GM18858 (cell line): ENCODE results near the gene CEP68.

ENCODE experiments used
- ATAC-seq: cut with Tn5 transposase; IDR thresholded peaks from one replicate; pipeline ENCODE4 v1.9.1; 2021; ENCODE audit not compliant: unreplicated experiment

The CEP68 gene

GRCh38 chr2:65055422-65056214 lies 598 bp upstream of the CEP68 start:
- ATAC-seq, result peak; percentile 8

GRCh38 chr2:65057054-65057375 lies 799 bp downstream of the CEP68 start:
- ATAC-seq, result no peak

- ATAC-seq, result peak; percentile 29
These were observed 1.3 kb downstream of the CEP68 start for GRCh38 chr2:65057391-65058052.

GRCh38 chr2:65059071-65059470 lies 2.9 kb downstream of the CEP68 start:
- ATAC-seq, result no peak

- ATAC-seq, result no peak
These were observed 5.1 kb downstream of the CEP68 start for GRCh38 chr2:65061146-65061909.

- no peak for ATAC-seq
These were observed 5.7 kb downstream of the CEP68 start for GRCh38 chr2:65061910-65062339.

- ATAC-seq, result no peak
These were observed 6.9 kb downstream of the CEP68 start for GRCh38 chr2:65062843-65063825.

GRCh38 chr2:65064728-65065552 lies 8.7 kb downstream of the CEP68 start:
- peak; percentile 78 for ATAC-seq

- no peak for ATAC-seq
These were observed 11.8 kb downstream of the CEP68 start for GRCh38 chr2:65067806-65068553.

GRCh38 chr2:65069439-65069824 lies 13.2 kb downstream of the CEP68 start:
- no peak for ATAC-seq

GRCh38 chr2:65070172-65070830 lies 14.1 kb downstream of the CEP68 start:
- ATAC-seq, result no peak

- no peak for ATAC-seq
These were observed 14.6 kb downstream of the CEP68 start for GRCh38 chr2:65070856-65071255.

- no peak for ATAC-seq
These were observed 15.4 kb downstream of the CEP68 start for GRCh38 chr2:65071499-65072180.

- ATAC-seq, result peak; percentile 66
These were observed 16.2 kb downstream of the CEP68 start for GRCh38 chr2:65072181-65072970.

GRCh38 chr2:65073879-65074565 lies 17.8 kb downstream of the CEP68 start:
- no peak for ATAC-seq

GRCh38 chr2:65075176-65075575 lies 19.0 kb downstream of the CEP68 start:
- no peak for ATAC-seq
